IMR-90 (cell line): ENCODE data around the gene CTBP1.

Experiments used
- BHLHE40 ChIP-seq: fragments of 150-350 bp; IDR thresholded peaks from 2 replicates; pipeline ENCODE4 v1.6.1; 2016; ENCODE audit warnings: mild to moderate bottlenecking, low read depth, low read length
- CEBPB ChIP-seq: IDR thresholded peaks from 2 replicates; pipeline ENCODE4 v1.6.1; 2012; ENCODE audit warnings: low read depth, low read length, improper control_type of control experiment
- CHD1 ChIP-seq: IDR thresholded peaks from 2 replicates; pipeline ENCODE4 v1.6.1; 2012; ENCODE audit warnings: low read depth, low read length, improper control_type of control experiment
- MXI1 ChIP-seq: IDR thresholded peaks from 2 replicates; pipeline ENCODE4 v1.6.1; 2012; ENCODE audit warnings: low read depth, mild to moderate bottlenecking, low read length, moderate library complexity, borderline replicate concordance
- POLR2A ChIP-seq: IDR thresholded peaks from 2 replicates; pipeline ENCODE4 v1.6.1; 2012; ENCODE audit warnings: mild to moderate bottlenecking, low read depth, low read length
- RCOR1 ChIP-seq: IDR thresholded peaks from 2 replicates; pipeline ENCODE4 v1.6.1; 2012; ENCODE audit warnings: mild to moderate bottlenecking, low read length, improper control_type of control experiment; ENCODE audit not compliant: insufficient replicate concordance
- TF ChIP-seq, protein P1 (sequence below): conservative IDR thresholded peaks from 2 replicates; pipeline ENCODE4 v1.5.1; 2012; ENCODE audit warnings: mild to moderate bottlenecking, low read depth, low read length, improper control_type of control experiment
- TF ChIP-seq, protein P2 (sequence below): fragments of 150-350 bp; IDR thresholded peaks from 2 replicates; pipeline ENCODE4 v1.6.1; 2017; ENCODE audit warnings: mild to moderate bottlenecking, antibody characterized with exemption, low read length, low read depth

DNA sequence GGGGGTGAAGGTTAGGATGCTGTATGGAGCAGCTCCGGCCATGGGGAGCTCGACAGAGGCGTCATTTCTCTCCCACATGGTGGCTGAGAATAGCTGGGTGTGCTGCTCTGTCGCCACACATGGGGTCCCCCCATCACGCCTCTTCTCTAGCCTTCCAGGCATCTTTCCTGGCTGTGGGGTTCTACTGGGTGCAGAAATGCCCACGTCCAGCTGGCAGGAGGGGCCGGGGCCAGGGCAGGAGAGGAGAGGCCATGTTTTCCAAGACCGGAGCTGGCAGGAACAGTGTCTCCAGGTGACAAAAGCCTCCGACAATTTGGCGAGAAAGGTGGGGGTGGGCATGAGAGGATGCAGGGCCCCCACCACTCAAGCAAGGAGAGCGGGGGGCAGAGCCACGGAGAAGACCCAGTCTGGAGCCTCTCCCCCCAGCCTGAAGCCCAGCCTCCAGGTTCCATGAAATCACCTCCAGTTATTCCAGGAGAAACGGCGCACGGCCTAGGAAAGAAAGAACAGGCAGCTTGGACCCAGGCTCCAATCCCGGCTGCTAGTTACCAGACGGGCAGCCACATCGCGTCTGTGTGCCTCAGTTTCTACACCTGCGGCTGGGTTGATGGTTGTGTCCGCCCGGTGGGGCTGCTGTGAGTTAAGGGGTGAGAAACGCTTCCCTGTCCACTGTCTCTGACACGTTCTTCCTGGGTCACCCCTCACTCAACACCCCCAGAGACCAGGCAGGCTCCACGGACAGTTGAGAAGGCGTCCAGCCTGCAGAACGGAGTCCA lies 49.2 kb downstream of the CTBP1 start:
- TF ChIP-seq, protein P1, sequence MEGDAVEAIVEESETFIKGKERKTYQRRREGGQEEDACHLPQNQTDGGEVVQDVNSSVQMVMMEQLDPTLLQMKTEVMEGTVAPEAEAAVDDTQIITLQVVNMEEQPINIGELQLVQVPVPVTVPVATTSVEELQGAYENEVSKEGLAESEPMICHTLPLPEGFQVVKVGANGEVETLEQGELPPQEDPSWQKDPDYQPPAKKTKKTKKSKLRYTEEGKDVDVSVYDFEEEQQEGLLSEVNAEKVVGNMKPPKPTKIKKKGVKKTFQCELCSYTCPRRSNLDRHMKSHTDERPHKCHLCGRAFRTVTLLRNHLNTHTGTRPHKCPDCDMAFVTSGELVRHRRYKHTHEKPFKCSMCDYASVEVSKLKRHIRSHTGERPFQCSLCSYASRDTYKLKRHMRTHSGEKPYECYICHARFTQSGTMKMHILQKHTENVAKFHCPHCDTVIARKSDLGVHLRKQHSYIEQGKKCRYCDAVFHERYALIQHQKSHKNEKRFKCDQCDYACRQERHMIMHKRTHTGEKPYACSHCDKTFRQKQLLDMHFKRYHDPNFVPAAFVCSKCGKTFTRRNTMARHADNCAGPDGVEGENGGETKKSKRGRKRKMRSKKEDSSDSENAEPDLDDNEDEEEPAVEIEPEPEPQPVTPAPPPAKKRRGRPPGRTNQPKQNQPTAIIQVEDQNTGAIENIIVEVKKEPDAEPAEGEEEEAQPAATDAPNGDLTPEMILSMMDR: no peak
- TF ChIP-seq RCOR1 (no peak), BHLHE40 (no peak), CEBPB (no peak), POLR2A (no peak), CHD1 (no peak), MXI1 (no peak)
- TF ChIP-seq, protein P2, sequence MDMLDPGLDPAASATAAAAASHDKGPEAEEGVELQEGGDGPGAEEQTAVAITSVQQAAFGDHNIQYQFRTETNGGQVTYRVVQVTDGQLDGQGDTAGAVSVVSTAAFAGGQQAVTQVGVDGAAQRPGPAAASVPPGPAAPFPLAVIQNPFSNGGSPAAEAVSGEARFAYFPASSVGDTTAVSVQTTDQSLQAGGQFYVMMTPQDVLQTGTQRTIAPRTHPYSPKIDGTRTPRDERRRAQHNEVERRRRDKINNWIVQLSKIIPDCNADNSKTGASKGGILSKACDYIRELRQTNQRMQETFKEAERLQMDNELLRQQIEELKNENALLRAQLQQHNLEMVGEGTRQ: no peak
